Esophagus squamous epithelium (tissue), 5 donors: Measurements from ENCODE around the gene ALPK1. TPM values are rescaled to one million over a fixed set of nuclear protein-coding genes. Genes with fewer than 3 reads are reported as not detected.

Source experiments
- DNase-seq: peaks from one replicate; lab custom pipeline; 2025; lab: John Stamatoyannopoulos, UW
- H3K27ac ChIP-seq, 4 donors: fragments of 200-600 bp; sonication (generic); one replicate each; pipeline ENCODE4 v1.5.1; 2016 to 2019; ENCODE audit warnings: mild to moderate bottlenecking in 1 of 4
- H3K27me3 ChIP-seq, 4 donors: fragments of 200-600 bp; sonication (generic); 1 replicate in 3 of 4; 2 replicates in 1 of 4; pipeline versions ENCODE4 v1.5.1 to v1.6.0; 2017 to 2021; ENCODE audit warnings: antibody characterized with exemption in 1 of 4
- H3K36me3 ChIP-seq, 3 donors: fragments of 200-600 bp; sonication (generic); one replicate each; pipeline ENCODE4 v1.5.1; 2016 to 2019
- H3K4me1 ChIP-seq, 3 donors: fragments of 200-600 bp; sonication (generic); one replicate each; pipeline ENCODE4 v1.5.1; 2017 to 2019
- H3K4me3 ChIP-seq, 4 donors: fragments of 200-600 bp; sonication (generic); 1 replicate in 3 of 4; 2 replicates in 1 of 4; pipeline ENCODE4 v1.5.1; 2016 to 2019; ENCODE audit warnings: mild to moderate bottlenecking in 2 of 4, moderate library complexity in 1 of 4
- H3K9me3 ChIP-seq, 3 donors: fragments of 200-600 bp; sonication (generic); one replicate each; pipeline ENCODE4 v1.5.1; 2016 to 2019
- POLR2A ChIP-seq, 4 donors: fragments of 450-650 bp; IDR thresholded peaks; one replicate each; pipeline ENCODE4 v1.6.1; 2017; ENCODE audit warnings: antibody characterized with exemption in 4 of 4, mild to moderate bottlenecking in 4 of 4, moderate library complexity in 3 of 4
- WGBS, 2 donors: methylation state at CpG; one replicate each; pipeline ENCODE4 v1.1.5; 2018; 5-methylcytosine and 5-hydroxymethylcytosine counted together
- intact Hi-C: fragments of 100-400 bp; cut with DNase I; formaldehyde crosslinking; loops from one replicate; pipeline ENCODE4 v1.15.0; 2022
- total RNA-seq, 4 donors: library from RNA; depleted of rRNA; stranded (reverse); fragments of >200 nt; gene quantifications; one replicate each; pipeline ENCODE4 v1.1.0, GENCODE V29; 2016
- TF ChIP-seq, protein P1 (sequence below), 6 experiments: fragments of 450-650 bp in 4 of 6; fragments of 200-600 bp in 2 of 6; sonication (generic) in 2 of 6; IDR thresholded peaks; one replicate each; pipeline ENCODE4 v1.5.1; 2016 to 2019; ENCODE audit warnings: antibody characterized with exemption in 6 of 6, mild to moderate bottlenecking in 4 of 6, moderate library complexity in 4 of 6
- donor health status: DM: yes; HTN: yes; CAD: no.

Gene ALPK1
- total RNA-seq, 4 donors from 2014 or later: 12.6 to 19.5 (median 12.8) TPM

- Histone ChIP-seq H3K27me3 (no peaks in the 10 kb centered on the region), H3K4me3 (no peak overlapping the region), H3K4me1 (peaks cover 0 to 6% (median 3%) of the 10 kb centered on the region in 3 donors), H3K9me3 (no peaks in the 10 kb centered on the region), H3K27ac (no peak overlapping the region), H3K36me3 (peaks cover 0 to 45% (median 4%) of the 10 kb centered on the region in 3 donors)
- intact Hi-C loops: loop anchor here (5.0 kb wide), 1 partner anchor 200 kb away; no protein-coding TSS in a partner anchor
- DNase-seq: peak; percentile 3
- WGBS, 2 donors: 26 to 28% methylated on average over 4 of the region's 4 CpGs
- TF ChIP-seq, protein P1, sequence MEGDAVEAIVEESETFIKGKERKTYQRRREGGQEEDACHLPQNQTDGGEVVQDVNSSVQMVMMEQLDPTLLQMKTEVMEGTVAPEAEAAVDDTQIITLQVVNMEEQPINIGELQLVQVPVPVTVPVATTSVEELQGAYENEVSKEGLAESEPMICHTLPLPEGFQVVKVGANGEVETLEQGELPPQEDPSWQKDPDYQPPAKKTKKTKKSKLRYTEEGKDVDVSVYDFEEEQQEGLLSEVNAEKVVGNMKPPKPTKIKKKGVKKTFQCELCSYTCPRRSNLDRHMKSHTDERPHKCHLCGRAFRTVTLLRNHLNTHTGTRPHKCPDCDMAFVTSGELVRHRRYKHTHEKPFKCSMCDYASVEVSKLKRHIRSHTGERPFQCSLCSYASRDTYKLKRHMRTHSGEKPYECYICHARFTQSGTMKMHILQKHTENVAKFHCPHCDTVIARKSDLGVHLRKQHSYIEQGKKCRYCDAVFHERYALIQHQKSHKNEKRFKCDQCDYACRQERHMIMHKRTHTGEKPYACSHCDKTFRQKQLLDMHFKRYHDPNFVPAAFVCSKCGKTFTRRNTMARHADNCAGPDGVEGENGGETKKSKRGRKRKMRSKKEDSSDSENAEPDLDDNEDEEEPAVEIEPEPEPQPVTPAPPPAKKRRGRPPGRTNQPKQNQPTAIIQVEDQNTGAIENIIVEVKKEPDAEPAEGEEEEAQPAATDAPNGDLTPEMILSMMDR (IDR thresholded peaks at IDR 0.05): peak; percentile 53 to 86 (median 78)
- TF ChIP-seq POLR2A (IDR thresholded peaks at IDR 0.05): no peak
Observed at GRCh38 chr4:112321776-112322684, 24.9 kb downstream of the ALPK1 start.

DNA sequence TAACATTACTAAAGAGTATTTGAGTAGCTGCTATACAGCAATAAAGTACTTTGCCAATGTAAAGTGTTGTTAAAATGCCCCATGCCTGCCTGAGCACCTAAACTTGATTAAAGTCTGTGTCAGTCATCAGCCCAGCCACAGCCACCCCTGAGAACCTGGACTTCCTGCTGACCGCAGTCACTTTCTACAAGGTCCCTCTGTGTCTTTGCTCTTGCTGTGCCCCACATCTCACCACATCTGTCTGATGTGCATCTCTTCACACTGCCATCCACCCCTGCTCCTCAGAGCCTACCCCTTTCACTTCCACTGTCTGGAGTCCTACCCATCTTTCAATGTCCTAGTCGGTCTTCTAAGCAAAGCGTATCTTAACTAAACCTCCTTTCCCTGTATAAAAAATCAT, 25.7 kb downstream of the ALPK1 start:
- peaks cover 0 to 6% (median 3%) of the 10 kb centered on the region in 3 donors for H3K4me1 ChIP-seq
- no peak for DNase-seq
- peaks cover 0 to 50% (median 5%) of the 10 kb centered on the region in 3 donors for H3K36me3 ChIP-seq
- H3K27me3 ChIP-seq: no peaks in the 10 kb centered on the region
- H3K9me3 ChIP-seq: no peaks in the 10 kb centered on the region
- 90 to 100% methylated on average over 3 of the region's 3 CpGs for WGBS, 2 donors
- H3K4me3 ChIP-seq: no peak overlapping the region
- intact Hi-C loops: loop anchor here (5.0 kb wide), 1 partner anchor 199 kb away; no protein-coding TSS in a partner anchor
- TF ChIP-seq, protein P1 (IDR thresholded peaks at IDR 0.05): no peak
- no peak for TF ChIP-seq POLR2A (IDR thresholded peaks at IDR 0.05)
- no peak overlapping the region for H3K27ac ChIP-seq

- peaks cover 0 to 6% (median 3%) of the 10 kb centered on the region in 3 donors for H3K4me1 ChIP-seq
- WGBS, 2 donors: 84 to 87% methylated on average over 6 of the region's 6 CpGs
- H3K27me3 ChIP-seq: no peaks in the 10 kb centered on the region
- intact Hi-C loops: no loop called here
- TF ChIP-seq POLR2A (IDR thresholded peaks at IDR 0.05): no peak
- TF ChIP-seq, protein P1 (IDR thresholded peaks at IDR 0.05): no peak
- H3K4me3 ChIP-seq: no peak overlapping the region
- no peak for DNase-seq
- H3K27ac ChIP-seq: no peak overlapping the region
- H3K36me3 ChIP-seq: peaks cover 0 to 40% (median 5%) of the 10 kb centered on the region in 3 donors
- H3K9me3 ChIP-seq: no peaks in the 10 kb centered on the region
Observed at GRCh38 chr4:112325530-112325929, 28.4 kb downstream of the ALPK1 start.

- no peak overlapping the region for H3K27ac ChIP-seq
- TF ChIP-seq POLR2A (IDR thresholded peaks at IDR 0.05): no peak
- TF ChIP-seq, protein P1 (IDR thresholded peaks at IDR 0.05): peak in 4 of 6 experiments; percentile 24 to 61 (median 36)
- H3K4me3 ChIP-seq: no peak overlapping the region
- intact Hi-C loops: no loop called here
- no peaks in the 10 kb centered on the region for H3K27me3 ChIP-seq
- 59 to 65% methylated on average over 9 of the region's 9 CpGs for WGBS, 2 donors
- H3K4me1 ChIP-seq: no peaks in the 10 kb centered on the region
- H3K9me3 ChIP-seq: no peaks in the 10 kb centered on the region
- no peak for DNase-seq
- peaks cover 0 to 40% (median 5%) of the 10 kb centered on the region in 3 donors for H3K36me3 ChIP-seq
Observed at GRCh38 chr4:112327965-112328733, 31.0 kb downstream of the ALPK1 start.
